GM23338 (cell line): Measurements from ENCODE around the gene GLIS2.

Source experiments
- CTCF ChIP-seq, 2 experiments: fragments of 200-600 bp in 1 of 2; sonication (generic) in 1 of 2; conservative IDR thresholded peaks; 2 replicates each; pipeline versions ENCODE4 v1.5.1 to v1.6.1; 2016 to 2017; ENCODE audit warnings: antibody characterized with exemption in 2 of 2, low read depth in 2 of 2, mild to moderate bottlenecking in 2 of 2, moderate library complexity in 1 of 2
- EZH2 ChIP-seq: fragments of 200-600 bp; sonication (generic); IDR thresholded peaks from one replicate; pipeline ENCODE4 v1.8.0; 2017; ENCODE audit warnings: antibody characterized with exemption, mild to moderate bottlenecking, low read depth; ENCODE audit not compliant: unreplicated experiment
- POLR2AphosphoS5 ChIP-seq: IDR thresholded peaks from 2 replicates; pipeline ENCODE4 v1.6.1; 2016; ENCODE audit warnings: antibody characterized with exemption, low read depth
- REST ChIP-seq: IDR thresholded peaks from one replicate; pipeline ENCODE4 v1.6.1; 2018; ENCODE audit warnings: antibody characterized with exemption; ENCODE audit not compliant: unreplicated experiment

GRCh38 chr16:4297480-4297879 lies 18.4 kb upstream of the GLIS2 start:
- TF ChIP-seq POLR2AphosphoS5: no peak
- peak in 1 of 2 experiments; percentile 27; a peak in 2 of 4 replicates for TF ChIP-seq CTCF (conservative IDR thresholded peaks at IDR 0.05; ENCODE audit: low read depth in 2 of 2)
- TF ChIP-seq EZH2: no peak
- no peak for TF ChIP-seq REST
